Keratinocyte (primary cell): ENCODE data around the gene OIT3. TPM values are rescaled to one million over a fixed set of nuclear protein-coding genes. Genes with fewer than 3 reads are reported as not detected.

Experiments used
- DNase-seq: peaks from one replicate; pipeline ENCODE4 v3.0.0-alpha.2; 2011; ENCODE audit warnings: low read depth, missing footprints, low spot score
- FAIRE-seq: peaks from 2 replicates; lab custom pipeline; 2011; peaks lifted over from hg19 to GRCh38; lab: Jason Lieb, UNC
- H2AFZ ChIP-seq: 2 replicates; pipeline ENCODE4 v1.6.0; 2012; ENCODE audit warnings: low read length, control low read depth, inconsistent platforms; ENCODE audit not compliant: control insufficient read depth
- H3K27ac ChIP-seq: 2 replicates; pipeline ENCODE4 v1.5.1; 2011; ENCODE audit warnings: low read length; ENCODE audit not compliant: control insufficient read depth, insufficient read depth
- H3K27me3 ChIP-seq: 3 replicates; pipeline ENCODE4 v1.6.0; 2011; ENCODE audit warnings: low read length; ENCODE audit not compliant: control insufficient read depth, insufficient read depth; ENCODE audit errors: extremely low read depth
- H3K36me3 ChIP-seq, 2 experiments: 2 replicates in 1 of 2; 3 replicates in 1 of 2; pipeline ENCODE4 v1.5.1; 2011; ENCODE audit warnings: low read length in 2 of 2, mild to moderate bottlenecking in 1 of 2; ENCODE audit not compliant: control insufficient read depth in 2 of 2, insufficient read depth in 2 of 2; ENCODE audit errors: extremely low read depth in 1 of 2
- H3K4me1 ChIP-seq: 3 replicates; pipeline ENCODE4 v1.5.1; 2011; ENCODE audit warnings: low read length; ENCODE audit not compliant: control insufficient read depth, insufficient read depth; ENCODE audit errors: extremely low read depth
- H3K4me2 ChIP-seq: 3 replicates; pipeline ENCODE4 v1.6.0; 2011; ENCODE audit warnings: low read depth, low read length; ENCODE audit not compliant: control insufficient read depth, insufficient read depth; ENCODE audit errors: extremely low read depth
- H3K4me3 ChIP-seq, 3 experiments: fragments of 200-600 bp in 1 of 3; sonication (generic) in 1 of 3; 2 replicates in 2 of 3; 3 replicates in 1 of 3; pipeline ENCODE4 v1.5.1; 2011 to 2016; ENCODE audit warnings: low read length in 3 of 3, mild to moderate bottlenecking in 3 of 3, control low read depth in 2 of 3, inconsistent platforms in 1 of 3, low read depth in 1 of 3, mixed read lengths in 1 of 3, mixed run types in 1 of 3, moderate library complexity in 1 of 3; ENCODE audit not compliant: control insufficient read depth in 2 of 3, insufficient read depth in 2 of 3; ENCODE audit errors: extremely low read depth in 1 of 3
- H3K79me2 ChIP-seq: 2 replicates; pipeline ENCODE4 v1.6.0; 2012; ENCODE audit warnings: low read length; ENCODE audit not compliant: control insufficient read depth, insufficient read depth
- H3K9ac ChIP-seq: 3 replicates; pipeline ENCODE4 v1.6.0; 2011; ENCODE audit warnings: low read length; ENCODE audit not compliant: control insufficient read depth, insufficient read depth; ENCODE audit errors: extremely low read depth
- H3K9me1 ChIP-seq: 3 replicates; pipeline ENCODE4 v1.6.0; 2011; ENCODE audit warnings: low read length; ENCODE audit not compliant: control insufficient read depth, insufficient read depth; ENCODE audit errors: extremely low read depth
- H3K9me3 ChIP-seq: 2 replicates; pipeline ENCODE4 v1.5.1; 2012; ENCODE audit warnings: low read depth, low read length; ENCODE audit not compliant: control insufficient read depth
- H4K20me1 ChIP-seq: 3 replicates; pipeline ENCODE4 v1.6.0; 2011; ENCODE audit warnings: low read length; ENCODE audit not compliant: control insufficient read depth, insufficient read depth; ENCODE audit errors: extremely low read depth
- CTCF ChIP-seq, 3 experiments: IDR thresholded peaks in 1 of 3; conservative IDR thresholded peaks in 1 of 3; optimal IDR thresholded peaks in 1 of 3; 2 replicates in 2 of 3; 3 replicates in 1 of 3; pipeline versions ENCODE3 to v1.5.1; 2011; ENCODE audit warnings: low read length in 3 of 3, mild to moderate bottlenecking in 3 of 3, moderate library complexity in 2 of 3, control low read depth in 1 of 3, inconsistent platforms in 1 of 3; ENCODE audit not compliant: insufficient read depth in 2 of 3; ENCODE audit errors: extremely low read depth in 1 of 3
- EZH2 ChIP-seq: IDR thresholded peaks from one replicate; pipeline ENCODE4 v1.6.1; 2012; ENCODE audit warnings: inconsistent platforms, mild to moderate bottlenecking, low read length, moderate library complexity
- dilution Hi-C: fragments of 300-500 bp; cut with MboI; formaldehyde crosslinking; loops from one replicate; pipeline ENCODE4 v1.7.0; 2020; ENCODE audit warnings: low sequenced_read_pairs; ENCODE audit not compliant: extremely low pct_ligation_motif_present
- polyA plus RNA-seq, 5 experiments: library from polyadenylated mRNA; depleted of rRNA in 3 of 5; stranded (reverse) in 3 of 5; stranded (forward) in 1 of 5; unstranded in 1 of 5; fragments of >200 nt; gene quantifications; 1 replicate in 1 of 5; 2 replicates in 3 of 5; 3 replicates in 1 of 5; pipeline versions ENCODE4 v1.2.1 to v1.2.3, GENCODE V29; 2011 to 2012; ENCODE audit warnings: missing spikeins in 2 of 5, low read depth in 1 of 5, low replicate concordance in 1 of 5

The OIT3 gene
- polyA plus RNA-seq, 1 donor (not counting 4 experiments of a cell fraction or from before 2014, with no cell fraction given), result 0.05 TPM

GRCh38 chr10:72980348-72980747 is 86.8 kb downstream of the OIT3 start:
- Histone ChIP-seq H2AFZ (no peak overlapping the region), H3K79me2 (no peaks in the 10 kb centered on the region), H3K27ac (no peak overlapping the region), H3K27me3 (no peaks in the 10 kb centered on the region), H3K9ac (no peak overlapping the region), H3K4me2 (no peak overlapping the region), H3K9me1 (no peaks in the 10 kb centered on the region), H4K20me1 (no peaks in the 10 kb centered on the region), H3K4me1 (peaks cover 19% of the 10 kb centered on the region), H3K4me3 (peak overlapping the region in 1 of 3 experiments; percentile 19), H3K36me3 (no peaks in the 10 kb centered on the region), H3K9me3 (no peaks in the 10 kb centered on the region)
- no peak for TF ChIP-seq CTCF (optimal IDR thresholded peaks at IDR 0.05 in 1 of 3, IDR thresholded peaks at IDR 0.05 in 1 of 3, conservative IDR thresholded peaks at IDR 0.05 in 1 of 3; ENCODE audit: extremely low read depth in 1 of 3, insufficient read depth in 2 of 3, low read length in 3 of 3)
- TF ChIP-seq EZH2, result no peak
- DNase-seq (peak; percentile 79), FAIRE-seq (peak; percentile 92)
- dilution Hi-C loops, result no loop called here

- Histone ChIP-seq H3K9me3 (no peaks in the 10 kb centered on the region), H3K9ac (no peak overlapping the region), H3K27ac (no peak overlapping the region), H4K20me1 (no peaks in the 10 kb centered on the region), H3K27me3 (no peaks in the 10 kb centered on the region), H3K36me3 (no peaks in the 10 kb centered on the region), H3K4me3 (no peak overlapping the region), H3K79me2 (no peaks in the 10 kb centered on the region), H3K9me1 (no peaks in the 10 kb centered on the region), H2AFZ (no peak overlapping the region), H3K4me1 (peaks cover 19% of the 10 kb centered on the region), H3K4me2 (no peak overlapping the region)
- FAIRE-seq (peak; percentile 65), DNase-seq (peak; percentile 49)
- no peak for TF ChIP-seq CTCF (optimal IDR thresholded peaks at IDR 0.05 in 1 of 3, IDR thresholded peaks at IDR 0.05 in 1 of 3, conservative IDR thresholded peaks at IDR 0.05 in 1 of 3; ENCODE audit: extremely low read depth in 1 of 3, insufficient read depth in 2 of 3, low read length in 3 of 3)
- TF ChIP-seq EZH2, result no peak
- dilution Hi-C loops, result no loop called here
These were observed 87.7 kb downstream of the OIT3 start for GRCh38 chr10:72981028-72981881.
